HG03196 (cell line): Measurements from ENCODE around the gene ZNF254.
A peak's percentile ranks its signal among the peaks of the same experiment; 100 is the strongest.
"Not testable (repeated sequence)": the region's sequence is repeated elsewhere in the genome, so short reads cannot be mapped to it uniquely, and the experiment has no call there.

Experiments used
- ATAC-seq: cut with Tn5 transposase; IDR thresholded peaks from one replicate; pipeline ENCODE4 v1.9.1; 2021; ENCODE audit not compliant: unreplicated experiment

The ZNF254 gene

DNA sequence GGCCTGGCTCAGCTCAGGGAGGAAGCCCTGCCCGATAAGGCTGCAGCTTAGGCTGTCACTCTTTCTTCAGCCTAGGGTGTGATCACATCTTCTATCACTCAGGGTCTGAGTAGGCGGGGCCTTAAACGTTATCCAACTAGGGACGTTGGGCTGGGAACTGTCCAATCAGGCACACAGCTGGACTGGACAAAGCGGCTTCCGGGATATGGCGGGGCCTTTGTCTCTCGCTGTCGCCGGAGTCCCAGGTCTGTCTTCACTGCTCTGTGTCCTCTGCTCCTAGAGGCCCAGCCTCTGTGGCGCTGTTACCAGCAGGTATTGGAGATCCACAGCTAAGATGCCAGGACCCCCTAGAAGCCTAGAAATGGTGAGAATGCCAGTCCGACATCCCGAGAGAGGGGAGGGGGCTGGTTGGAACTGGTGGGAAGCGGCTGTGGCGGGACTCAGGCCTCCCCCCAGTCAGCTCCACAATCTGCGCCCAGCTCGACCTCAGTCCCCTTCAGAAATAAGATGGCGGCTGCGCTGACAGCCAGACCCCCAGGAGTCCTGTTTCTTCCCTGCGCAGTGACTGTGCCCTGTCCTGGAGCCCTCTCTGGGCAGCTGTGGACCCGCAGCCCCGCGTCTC, at the start of gene ZNF254:
Gene ZNF254 (plus strand): TSS at position 214 of the 622 bp plus-strand sequence. CDS start 121 bp downstream, at position 335.
- peak; percentile 100 for ATAC-seq

DNA sequence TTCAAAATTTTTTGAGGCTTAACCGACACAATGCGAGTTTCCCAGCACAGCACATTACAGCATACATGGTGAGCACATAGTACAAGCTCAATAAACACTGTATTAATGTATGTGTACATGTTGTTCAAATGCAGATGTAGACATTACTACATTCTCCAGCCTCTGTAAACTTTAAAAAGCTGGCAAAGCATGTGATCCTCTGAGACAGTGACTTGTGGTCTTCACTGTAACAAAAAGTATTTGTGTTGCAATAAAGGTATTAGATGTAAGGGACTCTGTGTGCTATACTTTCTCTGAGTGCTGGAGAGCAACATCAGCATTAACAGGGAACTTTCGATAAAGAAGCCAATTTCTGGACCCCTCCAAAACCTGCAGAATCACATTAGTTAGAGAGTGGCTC, 46.4 kb upstream of the ZNF254 start:
- no peak for ATAC-seq

DNA sequence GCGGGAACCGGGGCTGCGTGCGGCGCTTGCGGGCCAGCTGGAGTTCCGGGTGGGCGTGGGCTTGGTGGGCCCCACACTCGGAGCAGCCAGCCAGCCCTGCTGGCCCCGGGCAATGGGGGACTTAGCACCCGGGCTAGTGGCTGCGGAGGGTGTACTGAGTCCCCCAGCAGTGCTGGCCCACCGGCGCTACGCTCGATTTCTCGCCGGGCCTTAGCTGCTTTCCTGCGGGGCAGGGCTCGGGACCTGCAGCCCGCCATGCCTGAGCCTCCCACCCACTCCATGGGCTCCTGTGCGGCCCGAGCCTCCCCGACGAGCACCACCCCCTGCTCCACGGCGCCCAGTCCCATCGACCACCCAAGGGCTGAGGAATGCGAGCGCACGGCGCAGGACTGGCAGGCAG, 45.7 kb upstream of the ZNF254 start:
- not testable (repeated sequence) for ATAC-seq

DNA sequence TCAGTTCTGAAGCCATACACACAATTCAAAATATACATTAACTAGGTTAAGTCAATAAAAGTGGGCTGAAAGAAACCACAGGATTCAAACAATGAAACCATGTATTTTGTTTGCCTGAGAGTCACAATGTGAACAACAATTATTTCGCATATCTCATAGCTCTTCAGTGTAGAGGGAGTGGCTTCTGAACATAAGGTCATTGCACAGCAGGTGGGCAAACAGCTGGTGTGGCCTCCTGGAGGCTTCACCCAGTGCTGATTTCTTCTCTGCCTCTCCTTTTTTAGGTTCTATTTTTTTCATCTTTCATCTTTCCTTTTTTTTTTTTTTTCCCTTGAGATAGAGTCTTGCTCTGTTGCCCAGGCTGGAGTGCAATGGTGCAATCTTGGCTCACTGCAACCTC, 40.4 kb upstream of the ZNF254 start:
- no peak for ATAC-seq

DNA sequence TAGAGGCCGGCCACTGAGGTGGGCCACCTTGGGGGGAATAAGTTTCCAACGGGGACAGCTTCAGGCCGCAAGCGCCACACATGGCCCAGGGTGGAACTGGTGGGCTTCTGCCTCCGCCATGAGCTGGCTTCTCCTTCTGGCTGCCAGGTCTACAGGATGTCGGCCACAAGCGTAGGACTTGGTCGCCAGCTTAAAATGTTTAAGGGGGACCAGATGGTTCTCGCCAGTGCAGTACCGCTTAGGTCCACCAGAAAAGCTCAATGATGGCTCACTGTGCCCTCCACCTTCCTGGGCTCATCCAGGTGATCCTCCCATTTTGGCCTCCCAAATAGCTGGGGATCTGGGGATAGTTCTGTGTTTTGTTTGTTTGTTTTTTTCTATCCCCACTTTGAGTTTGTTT, 38.7 kb upstream of the ZNF254 start:
- ATAC-seq, result no peak

DNA sequence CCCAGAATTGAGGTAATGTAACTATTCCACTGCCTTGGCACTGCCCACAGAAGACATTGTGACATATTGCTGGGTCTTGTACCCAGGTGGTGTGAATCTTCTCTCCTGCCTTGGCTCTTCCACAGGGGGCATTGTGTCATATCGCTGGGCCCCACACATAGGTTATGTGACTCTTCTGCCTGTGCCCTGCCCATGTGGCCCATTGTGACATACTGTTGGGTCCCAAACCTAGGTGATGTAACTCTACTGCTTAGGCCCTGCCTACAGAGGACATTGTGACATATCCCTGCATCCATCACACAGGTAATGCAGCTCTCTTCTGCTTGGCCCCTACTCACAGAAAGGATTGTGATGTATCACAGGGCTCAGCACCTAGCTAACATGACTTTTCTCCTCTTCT, 37.5 kb upstream of the ZNF254 start:
- ATAC-seq, result no peak

DNA sequence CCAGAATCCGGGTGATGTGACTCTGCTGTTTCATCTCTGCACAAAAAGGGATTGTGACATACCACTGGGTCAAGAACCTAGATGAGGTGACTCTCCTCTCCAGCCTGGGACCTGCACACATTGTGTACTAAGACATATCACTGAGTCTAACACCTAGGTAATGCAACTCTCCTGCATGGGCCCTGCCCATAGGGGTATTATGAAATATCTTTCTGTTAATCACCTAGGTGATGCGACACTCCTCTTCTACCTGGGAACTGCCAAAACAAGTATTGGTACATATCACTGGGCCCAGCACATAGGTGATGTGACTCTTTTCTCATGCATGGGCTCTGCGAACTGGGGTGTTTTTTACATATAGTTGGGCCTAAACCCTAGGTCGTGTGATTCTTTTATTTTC, 35.5 kb upstream of the ZNF254 start:
- no peak for ATAC-seq

DNA sequence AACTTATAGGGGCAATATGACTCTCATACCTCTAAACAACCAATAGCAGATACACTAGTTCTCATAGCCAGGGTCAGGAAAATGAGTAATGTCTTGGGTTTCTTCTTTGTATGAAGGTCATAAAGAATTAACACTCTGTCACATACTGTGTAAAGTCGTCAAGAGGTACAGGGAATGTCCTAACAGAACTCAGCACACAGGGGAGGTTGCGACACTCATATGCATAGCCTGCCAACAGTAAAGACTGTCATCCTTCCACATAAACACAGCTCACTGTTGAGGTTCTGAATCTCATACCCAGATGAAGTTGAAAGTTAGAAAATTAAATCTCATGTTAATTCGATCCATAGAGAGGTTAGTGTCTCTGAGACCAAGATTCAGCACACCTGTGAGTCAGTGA, 34.2 kb upstream of the ZNF254 start:
- no peak for ATAC-seq

DNA sequence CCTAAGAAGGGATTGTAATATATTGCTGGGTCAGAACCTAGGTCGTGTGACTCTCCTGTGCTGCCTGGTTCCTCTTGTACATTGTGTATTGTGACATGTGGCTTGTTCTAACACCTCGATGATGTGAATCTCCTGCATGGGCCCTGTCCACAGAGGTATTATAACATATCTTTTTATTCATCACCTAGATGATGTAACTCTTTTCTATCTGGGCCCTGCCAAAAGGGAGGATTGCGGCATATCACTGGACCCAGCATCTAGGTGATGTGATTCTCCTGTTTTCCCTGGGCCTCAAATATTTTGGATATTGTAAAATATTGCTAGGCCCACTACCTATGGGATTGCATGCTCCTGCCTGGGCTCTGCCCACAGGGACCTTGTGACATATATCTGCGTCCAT, 33.4 kb upstream of the ZNF254 start:
- ATAC-seq, result no peak

DNA sequence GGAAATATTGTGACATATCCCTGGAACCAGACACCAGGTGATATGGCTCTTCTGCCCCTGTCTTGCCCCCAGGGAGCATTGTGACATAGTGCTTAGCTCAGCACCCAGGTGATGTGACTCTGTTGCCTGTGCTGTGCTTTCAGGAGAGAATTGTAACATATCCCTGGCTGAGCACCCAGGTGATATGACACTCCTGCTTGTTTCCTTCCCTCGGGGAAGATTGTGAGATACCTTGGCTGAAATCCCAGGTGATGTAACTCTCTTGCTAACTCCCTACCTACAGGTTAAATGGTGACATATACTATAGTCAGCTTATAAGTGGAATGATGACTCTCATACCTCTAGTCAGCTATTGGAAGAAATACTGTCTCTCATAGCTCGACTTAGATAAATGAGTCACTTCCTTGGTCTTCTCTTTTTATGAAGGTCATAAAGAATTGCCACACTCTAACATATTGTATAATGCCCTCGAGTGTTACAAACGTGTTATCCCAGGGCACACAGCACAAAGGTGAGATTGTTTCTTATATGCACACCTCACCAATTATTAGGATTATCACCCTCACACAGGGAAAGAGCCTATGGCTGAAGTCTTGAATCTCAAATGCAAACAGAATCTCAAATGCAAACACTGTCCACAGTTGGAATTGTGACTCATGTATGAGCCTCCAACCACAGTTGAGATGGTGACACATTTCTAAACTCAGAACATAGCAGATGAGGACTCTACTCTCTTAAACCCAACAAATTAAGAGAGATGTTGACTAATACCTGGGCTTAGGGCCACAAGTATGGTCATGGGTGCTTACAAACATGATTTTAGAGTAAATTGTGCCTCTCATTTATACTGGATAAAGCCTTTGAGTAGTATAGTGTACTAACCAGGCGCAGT, 32.7 kb upstream of the ZNF254 start:
- no peak for ATAC-seq

DNA sequence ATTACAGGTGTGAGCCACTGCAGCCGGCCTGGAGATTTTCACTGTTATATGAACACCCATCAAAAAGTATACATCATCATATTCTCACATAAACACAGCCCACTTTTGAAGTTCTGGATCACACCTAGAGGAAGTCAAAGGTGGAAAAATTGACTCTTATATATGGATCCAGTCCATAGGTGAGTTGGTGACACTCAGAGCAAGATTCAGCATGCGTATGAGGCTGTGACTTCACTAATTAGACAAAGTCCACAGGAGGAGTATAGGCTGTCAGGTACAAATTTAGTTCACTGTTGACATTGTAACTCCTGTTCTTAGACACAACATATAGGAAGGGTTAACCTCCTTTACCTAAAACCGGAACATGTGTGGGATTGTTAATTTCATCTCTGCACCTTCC, 31.4 kb upstream of the ZNF254 start:
- ATAC-seq, result no peak

DNA sequence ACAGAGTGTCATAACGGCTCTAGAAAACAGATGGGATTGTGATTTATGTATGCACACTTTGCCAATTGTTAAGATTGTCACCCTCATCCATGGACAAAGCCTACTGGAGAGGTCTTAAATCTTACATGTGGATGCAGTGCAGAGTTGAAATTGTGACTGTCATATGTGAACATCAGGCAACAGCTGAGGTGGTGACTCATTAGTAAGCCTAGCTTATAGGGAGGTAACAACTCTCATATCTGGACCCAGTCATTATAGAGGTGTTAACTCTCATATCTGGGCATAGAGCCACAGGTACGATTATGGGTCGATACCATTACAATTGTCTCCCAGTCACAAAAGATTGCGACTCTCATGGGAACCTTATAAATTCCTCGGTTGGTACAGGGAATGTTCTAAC, 29.8 kb upstream of the ZNF254 start:
- no peak for ATAC-seq

DNA sequence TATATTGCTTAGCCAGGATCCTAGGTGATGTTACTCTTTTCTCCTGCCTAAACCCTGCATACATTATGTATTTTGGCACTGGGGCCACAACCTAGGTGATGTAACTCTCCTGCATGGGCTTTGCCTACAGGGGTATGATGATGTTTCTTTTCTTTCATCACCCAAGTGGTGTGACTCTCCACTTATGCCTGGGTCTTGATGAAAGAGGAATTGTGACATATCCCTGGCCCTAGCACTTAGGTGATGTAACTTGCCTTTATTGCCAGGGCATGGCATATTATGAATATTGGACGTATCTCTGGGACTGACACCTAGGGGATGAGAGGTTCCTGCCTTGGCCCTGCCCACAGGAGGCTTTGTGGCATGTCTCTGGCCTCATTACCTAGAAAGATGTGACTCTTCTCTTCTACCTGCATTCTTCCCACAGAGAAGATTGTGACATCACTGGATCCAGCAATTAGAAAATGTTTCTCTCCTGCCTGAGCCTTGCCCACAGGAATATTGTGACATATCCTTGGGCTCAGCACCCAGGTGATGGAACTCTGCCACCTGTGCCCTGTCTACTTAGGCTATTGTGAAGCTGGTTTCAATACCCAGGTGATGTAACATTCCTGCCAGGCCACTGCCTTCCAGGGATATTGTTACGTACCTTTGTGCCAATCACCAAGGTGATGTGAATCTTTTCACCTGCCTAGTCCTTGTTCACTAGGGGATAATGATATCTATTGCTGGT, 27.3 kb upstream of the ZNF254 start:
- no peak for ATAC-seq

DNA sequence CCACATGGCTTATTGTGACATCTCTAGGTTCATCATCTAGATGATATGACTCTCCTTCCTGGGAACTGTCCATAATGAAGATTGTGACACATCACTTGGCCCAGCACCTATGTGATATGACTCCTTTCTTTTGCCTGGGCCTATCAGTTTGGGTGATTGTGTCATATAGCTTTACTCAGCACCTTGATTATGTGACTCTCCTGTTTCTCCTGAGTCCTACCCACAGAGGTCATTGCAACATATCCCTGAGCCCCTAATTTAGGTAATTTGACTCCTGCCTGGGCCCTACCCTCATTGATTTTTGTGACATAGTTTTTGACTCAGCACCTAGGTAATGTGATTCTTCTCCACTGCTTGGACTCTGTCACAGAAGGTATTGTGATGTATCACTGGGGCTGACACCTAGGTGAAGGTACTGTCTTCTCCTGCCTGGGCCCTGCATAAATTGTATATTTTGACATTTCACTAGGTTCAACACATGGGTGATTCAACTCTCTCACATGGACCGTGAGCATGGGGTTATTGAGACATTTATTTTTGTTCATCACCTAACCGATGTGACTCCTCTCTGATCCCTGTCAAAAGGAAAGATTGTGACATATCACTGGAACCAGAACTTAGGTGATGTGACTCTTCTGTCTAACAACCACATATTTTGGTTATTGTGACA, 26.2 kb upstream of the ZNF254 start:
- no peak for ATAC-seq

DNA sequence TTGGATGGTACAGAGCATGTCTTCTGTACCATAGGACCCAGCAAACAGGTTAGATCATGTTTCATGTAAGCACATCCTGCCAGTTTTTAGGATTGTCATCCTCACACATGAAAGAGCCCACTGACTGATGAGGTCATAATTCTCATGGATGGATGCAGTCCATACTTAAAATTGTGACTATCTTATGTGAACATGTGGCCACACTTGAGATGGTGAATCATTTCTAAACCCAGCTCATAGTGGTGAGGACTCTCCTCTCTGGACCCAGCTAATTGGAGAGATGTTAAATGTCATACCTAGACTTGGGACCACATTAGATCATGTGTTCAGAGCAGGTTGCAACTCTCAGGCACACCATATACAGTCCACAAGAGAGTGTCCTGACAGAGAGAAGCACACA, 24.8 kb upstream of the ZNF254 start:
- no peak for ATAC-seq

DNA sequence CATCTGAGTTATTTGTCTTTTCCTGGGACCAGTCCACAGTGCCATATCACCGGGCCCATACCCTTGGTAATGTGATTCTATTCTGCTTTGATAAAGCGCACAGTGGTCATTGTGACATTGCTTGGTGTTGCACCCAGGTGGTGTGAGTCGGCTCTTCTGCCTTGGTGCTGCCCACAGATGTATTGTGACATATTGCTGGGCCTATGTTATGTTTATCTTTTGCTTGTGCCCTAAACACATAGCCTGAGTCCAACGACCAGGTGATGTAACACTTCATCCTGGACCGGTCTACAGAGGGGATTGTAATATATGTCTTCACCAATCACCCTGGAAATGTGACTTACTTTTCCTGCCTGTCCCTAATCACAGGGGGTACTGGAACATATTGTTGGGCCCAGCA, 23.7 kb upstream of the ZNF254 start:
- no peak for ATAC-seq

DNA sequence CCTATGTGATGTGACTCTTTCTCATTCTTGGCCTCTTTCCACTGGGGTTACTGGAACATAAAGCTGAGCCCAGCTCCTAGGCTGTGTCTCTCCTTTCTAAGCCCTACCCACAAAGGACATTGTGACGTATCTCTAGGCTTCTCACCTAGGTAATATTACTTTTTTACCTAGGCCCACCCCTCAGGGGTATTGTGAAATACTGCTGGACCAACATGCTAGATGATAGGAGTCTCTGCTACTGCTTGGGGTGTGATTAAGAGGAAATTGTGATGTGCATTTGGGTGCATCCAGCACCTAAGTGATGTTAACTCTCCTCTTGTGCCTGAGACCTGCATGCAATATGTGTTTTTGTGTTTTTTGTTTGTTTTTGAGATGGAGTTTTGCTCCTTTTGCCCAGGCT, 22.8 kb upstream of the ZNF254 start:
- no peak for ATAC-seq

DNA sequence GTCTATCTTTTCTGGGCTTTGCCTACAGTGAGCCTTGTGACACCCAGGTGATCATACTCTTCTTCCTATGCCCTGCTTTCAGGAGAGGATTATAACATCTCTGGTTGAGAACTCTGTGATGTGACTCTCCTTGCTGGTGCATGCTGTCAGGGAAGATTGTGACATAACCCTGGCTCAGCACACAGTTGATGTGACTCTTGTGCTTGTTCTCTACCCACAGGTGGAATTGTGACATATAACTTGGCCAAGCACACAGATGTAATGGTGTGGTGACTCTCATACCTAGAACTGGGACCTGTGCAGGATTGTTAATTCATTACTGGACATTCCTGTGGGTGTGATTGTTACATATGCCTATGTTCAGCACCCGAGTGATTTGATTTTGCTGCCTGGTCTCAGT, 21.7 kb upstream of the ZNF254 start:
- ATAC-seq, result no peak

DNA sequence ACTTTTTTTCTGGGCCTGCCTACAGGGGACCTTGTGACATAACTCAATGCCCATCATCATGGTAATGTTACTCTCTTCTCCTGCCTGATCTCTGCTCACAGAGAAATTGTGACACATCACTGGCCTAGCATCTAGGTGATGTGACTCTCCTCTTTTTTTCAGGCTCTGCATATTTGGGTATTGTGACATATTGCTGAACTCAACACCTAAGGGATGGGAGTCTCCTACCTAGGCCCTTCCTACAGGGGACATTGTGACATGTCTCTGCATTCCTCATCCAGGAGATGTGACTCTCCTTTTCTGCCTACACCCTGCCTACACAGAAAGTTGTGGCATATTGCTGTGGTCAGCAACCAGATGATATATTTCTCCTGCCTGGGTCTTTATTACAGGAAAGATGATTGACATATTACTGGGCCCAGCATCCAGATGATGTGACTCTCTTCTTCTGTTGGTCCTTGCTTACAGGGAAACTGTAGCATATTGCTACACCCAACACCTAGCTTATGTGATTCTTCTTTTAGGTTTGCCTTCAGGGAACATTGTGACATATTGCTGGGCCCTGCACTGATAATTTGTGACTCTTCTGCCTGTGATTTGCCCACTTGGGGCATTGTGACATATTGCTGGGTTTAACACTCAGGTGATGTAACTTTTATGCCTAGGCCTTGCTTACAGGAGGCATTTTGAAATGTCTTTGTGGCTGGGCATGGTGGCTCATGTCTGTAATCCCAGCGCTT, 21.0 kb upstream of the ZNF254 start:
- ATAC-seq, result no peak

DNA sequence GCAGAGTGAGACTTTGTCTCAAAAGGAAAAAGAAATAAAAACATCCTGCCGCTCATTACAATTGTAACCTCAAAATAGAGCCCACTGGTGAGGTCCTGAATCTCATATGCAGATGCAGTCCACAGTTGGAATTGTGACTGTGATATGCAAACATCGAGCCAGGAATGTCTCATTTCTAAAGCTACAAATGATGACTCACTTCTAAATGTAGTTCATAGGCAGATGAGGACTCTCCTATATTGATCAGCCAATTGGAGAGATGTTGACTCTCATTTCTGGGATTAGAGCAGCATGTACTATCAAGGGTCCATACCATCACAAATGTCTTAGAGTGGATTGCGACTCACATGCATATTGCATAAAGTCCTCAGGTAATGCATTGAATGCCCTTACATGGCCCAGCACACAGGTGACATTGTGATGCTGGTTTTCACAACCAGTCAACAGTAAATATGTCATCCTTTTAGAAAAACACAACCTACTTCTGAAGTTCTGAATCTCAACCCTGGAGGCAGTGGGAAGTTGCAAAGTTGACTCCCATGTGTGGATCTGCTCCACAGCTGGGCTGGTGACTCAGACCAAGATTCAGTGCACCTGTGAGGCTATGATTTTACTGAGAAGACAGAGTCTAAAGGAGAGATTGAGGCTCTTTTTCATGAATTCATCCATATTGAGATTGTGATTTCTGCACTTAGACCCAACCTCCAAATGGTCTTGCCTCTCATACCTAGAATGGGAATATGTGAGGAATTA, 16.9 kb upstream of the ZNF254 start:
- ATAC-seq, result no peak
